ENCODE results near the gene MRPL20.
"Not testable (repeated sequence)": the region's sequence is repeated elsewhere in the genome, so short reads cannot be mapped to it uniquely, and the experiment has no call there.

Gene MRPL20

DNA sequence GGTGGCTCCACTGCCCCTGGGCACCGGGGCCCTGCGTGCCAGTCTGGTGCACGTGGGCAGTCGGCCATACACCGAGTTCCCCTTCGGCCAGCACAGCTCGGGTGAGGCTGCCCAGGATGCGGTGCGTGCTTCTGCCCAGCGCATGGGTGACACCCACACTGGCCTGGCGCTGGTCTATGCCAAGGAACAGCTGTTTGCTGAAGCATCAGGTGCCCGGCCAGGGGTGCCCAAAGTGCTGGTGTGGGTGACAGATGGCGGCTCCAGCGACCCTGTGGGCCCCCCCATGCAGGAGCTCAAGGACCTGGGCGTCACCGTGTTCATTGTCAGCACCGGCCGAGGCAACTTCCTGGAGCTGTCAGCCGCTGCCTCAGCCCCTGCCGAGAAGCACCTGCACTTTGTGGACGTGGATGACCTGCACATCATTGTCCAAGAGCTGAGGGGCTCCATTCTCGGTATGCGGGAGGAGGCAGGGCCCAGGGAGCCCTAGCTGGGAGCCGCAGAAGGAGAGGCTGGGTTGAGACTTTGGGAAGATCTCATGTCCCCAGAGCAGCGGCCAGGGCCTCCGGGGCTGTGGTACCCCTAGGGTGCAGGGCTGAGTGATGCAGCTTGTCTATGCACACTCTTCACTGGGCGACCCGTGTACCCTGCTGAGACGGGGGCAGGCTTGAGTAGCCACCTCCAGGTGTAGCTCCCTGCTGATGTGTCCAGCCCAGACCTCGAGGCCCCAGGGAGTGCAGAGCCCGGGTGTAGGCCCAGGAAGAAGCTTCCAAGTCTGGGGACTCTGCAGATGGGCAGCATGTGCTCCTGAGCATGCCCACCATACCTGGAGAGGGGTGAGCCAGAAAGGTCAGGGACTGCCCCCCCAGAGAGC lies 30.2 kb upstream of the MRPL20 start:
- no peak for DNase-seq

- no peak for DNase-seq
Observed at GRCh38 chr1:1436630-1437032, 29.5 kb upstream of the MRPL20 start.

DNA sequence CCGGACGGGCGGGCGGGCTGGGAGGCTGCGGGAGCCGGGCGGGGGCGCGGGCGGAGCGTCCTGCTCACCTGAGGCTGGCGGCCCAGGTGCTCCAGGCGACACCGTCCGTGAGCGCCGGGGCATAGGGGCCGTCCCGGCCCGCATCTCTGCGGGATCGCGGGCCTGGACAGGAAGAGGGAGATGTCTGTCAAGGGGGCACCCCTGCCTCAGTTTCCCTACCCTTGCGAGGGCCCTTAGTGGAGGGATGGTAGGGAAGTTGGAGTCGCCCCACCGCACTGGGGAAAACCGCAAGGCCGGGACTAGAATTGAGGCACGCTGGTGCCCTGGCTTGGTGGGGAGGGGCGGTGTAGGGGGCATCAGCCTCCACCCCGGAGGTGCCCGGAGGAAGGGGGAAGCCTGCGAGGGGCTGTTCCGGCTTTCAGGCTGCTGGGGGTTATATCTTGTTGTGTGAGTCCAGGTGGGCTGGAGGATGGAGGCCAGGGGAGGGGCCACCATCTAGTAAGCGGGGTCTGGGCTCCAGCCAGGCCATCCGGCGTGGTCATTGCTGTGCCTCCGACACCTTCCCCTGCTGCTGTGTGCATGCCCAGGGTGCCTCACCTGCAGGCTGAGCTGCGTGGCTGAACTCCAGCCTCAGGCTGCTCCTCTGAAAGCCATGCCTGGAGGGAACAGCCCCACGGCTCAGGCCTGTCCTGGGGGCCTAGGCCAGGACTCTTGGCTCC lies 29.0 kb upstream of the MRPL20 start:
- DNase-seq = peak; percentile 44

DNA sequence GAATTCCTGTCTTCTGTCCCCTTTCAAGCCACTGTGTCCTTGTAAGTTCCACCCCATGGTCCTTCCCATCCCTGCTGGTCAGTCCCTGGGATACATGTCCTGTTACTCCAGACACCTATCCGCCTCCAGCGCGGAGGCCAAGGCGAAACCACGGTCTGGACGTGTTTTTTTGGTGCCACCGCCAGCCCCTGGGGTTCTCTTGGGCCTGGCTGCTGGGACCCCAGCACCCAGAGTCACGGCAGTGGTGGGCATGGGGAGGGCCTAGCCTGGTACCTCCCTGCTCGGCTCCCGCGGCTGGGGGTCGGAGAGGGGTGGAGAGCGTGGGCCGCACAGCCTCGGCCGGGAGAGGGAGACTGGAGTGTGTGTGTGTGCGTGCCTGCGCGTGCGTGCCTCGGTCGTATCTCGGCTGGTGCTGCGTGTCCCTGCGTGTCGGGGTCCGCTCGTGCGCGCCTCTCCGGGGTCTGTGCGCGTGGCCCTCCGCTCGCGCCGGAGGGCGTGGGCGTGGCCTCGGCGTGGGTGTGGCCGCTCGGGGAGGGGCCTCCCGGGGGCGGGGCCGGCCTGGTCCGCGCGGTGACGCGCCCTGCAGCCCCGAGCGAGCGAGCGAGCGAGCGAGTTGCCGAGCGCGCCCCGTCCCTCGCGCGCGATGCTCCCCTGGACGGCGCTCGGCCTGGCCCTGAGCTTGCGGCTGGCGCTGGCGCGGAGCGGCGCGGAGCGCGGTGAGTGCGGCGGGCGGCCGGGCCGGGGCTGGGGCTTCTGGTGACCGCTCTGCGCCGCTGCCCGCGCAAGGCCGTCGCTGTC lies 28.2 kb upstream of the MRPL20 start, which contains the start of gene VWA1:
TSS of gene VWA1 (plus strand) at position 585 of the 798 bp plus-strand sequence. CDS start at position 644, 59 bp downstream.
- DNase-seq = peak; percentile 89

- no peak for DNase-seq
Observed at GRCh38 chr1:1434824-1435105, 27.7 kb upstream of the MRPL20 start.

DNA sequence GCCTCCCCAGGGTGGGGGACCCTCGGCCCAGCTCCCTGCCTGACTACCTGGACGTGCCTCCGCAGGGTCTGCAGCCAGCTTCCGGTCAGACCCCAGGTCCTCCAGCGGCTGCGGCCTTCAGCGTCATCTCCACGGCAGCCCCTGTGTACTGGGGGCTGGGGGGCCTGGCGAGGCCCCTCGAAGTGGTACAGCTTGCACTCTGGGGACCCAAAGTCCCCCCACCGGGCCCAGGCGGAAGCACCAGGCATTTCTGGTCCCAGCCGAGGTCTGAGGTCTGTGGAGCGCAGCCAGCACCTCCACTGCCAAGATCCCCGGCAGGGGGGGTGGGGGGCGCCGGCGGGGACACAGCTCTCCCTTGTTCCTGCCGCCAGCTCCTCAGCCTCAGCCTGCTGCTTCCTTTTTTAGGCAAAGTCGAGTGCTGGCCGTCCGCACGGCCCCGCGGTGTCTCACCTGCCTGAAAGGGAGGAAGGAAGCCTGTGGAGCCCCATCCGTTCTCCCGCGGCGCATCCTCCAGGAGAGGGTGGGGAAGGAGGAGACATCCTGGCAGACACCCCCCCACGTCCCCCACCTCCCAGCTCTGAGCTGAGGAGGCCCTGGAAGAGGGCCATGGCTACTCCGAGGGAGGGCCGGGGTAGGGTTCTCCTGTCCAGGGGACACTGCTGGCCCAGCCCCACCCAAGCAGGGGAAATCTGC lies 27.2 kb upstream of the MRPL20 start:
- peak; percentile 39 for DNase-seq

DNA sequence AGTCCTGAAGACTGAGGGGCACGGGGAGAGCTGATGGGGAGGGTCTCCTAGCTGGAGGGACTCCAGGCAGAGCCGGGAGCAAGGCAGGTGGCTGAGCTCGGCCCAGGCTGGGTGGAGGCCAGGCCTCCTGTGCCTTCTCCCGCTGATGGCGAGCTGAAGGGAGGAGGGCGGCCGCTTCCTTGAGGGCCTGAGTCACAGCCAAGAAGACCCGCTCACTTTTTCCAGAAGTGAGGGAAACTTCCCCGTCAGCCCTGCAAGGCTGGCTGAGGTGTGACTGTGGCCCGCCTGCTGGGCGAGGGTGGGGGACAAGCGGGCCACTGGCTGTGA lies 26.7 kb upstream of the MRPL20 start:
- DNase-seq = peak; percentile 75

GRCh38 chr1:1432951-1433803 lies 26.1 kb upstream of the MRPL20 start:
- DNase-seq = peak; percentile 95

GRCh38 chr1:1432274-1432950 lies 25.3 kb upstream of the MRPL20 start:
- peak; percentile 52 for DNase-seq

- DNase-seq = peak; percentile 46
Observed at GRCh38 chr1:1431845-1432273, 24.8 kb upstream of the MRPL20 start.

- no peak for DNase-seq
Observed at GRCh38 chr1:1430992-1431844, 24.1 kb upstream of the MRPL20 start.

- DNase-seq = peak; percentile 91
Observed at GRCh38 chr1:1430114-1430982, 23.3 kb upstream of the MRPL20 start.

DNA sequence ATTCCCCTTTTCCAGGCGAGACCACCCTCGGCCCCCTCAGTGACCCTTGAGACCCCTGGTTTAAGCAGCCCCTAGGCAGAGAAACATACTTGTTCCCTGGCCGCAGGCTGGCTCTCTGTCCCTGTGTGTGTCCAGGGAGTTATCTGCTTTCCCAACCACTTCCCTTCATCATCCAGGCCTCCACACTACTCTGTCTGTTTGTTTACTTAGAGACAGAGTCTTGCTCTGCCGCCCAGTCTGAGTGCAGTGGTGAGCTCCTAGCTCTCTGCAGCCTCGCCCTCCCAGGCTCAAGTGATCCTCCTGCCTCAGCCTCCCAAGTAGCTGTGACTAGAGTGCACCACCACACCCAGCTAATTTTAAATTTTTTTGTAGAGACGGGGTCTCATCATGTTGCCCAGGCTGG lies 22.6 kb upstream of the MRPL20 start:
- peak; percentile 70 for DNase-seq

GRCh38 chr1:1428967-1429366 lies 21.9 kb upstream of the MRPL20 start:
- DNase-seq = not testable (repeated sequence)

GRCh38 chr1:1428174-1428573 lies 21.1 kb upstream of the MRPL20 start:
- DNase-seq = no peak

DNA sequence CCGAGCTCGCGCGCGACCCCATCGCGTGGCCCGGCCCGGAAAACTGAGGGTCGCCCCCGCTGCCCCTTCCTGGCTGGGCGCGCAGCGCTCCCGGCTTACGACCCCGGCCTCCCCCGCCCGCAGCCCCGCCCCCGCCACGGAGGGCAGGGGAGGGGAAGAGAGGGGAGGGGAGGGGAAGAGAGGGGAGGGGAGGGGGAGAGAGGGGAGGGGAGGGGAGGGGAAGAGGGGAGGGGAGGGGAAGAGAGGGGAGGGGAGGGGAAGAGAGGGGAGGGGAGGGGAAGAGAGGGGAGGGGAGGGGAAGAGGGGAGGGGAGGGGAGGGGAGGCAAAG lies 20.7 kb upstream of the MRPL20 start:
- no peak for DNase-seq

DNA sequence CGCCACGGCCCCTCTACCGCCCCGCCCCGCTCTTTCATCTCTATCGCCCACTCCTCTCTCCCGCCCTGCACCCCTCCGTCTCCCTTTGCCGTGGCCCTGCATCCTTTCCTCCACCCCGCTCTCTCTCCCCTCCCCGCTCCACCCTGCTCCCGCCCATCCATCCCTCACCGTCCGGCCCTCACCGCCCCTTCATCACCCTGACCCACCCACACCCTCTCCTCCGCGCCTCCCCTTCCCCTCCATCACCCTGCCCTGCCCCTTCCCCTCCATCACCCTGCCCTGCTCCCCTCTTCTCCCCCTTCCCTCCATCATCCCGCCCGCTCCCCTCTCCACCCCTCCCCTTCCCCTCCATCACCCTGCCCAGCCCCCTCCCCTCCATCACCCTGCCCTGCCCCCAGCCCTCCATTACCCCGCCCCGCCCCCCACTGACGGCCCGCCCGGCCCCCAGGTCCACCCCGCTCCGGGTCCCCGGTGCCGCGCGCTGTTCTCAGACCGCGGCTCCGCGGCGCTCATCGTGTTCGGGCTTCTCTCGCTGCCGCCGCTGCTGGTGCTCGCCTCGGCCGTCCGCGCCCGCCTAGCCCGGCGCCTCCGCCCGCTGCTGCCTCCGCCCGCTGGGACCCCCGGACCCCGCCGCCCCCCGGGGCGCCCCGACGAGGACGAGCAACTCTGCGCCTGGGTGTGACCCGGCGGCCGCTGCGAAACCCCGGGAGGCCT lies 20.2 kb upstream of the MRPL20 start:
- DNase-seq = peak; percentile 71

GRCh38 chr1:1426496-1427105 lies 19.5 kb upstream of the MRPL20 start:
- peak; percentile 74 for DNase-seq
